SU-DHL-6 (cell line): ENCODE results near the gene IGFBP6.

Source experiments
- CTCF ChIP-seq: fragments of 200-600 bp; sonication (generic); IDR thresholded peaks from one replicate; pipeline ENCODE4 v1.5.1; 2017; ENCODE audit warnings: antibody characterized with exemption, mild to moderate bottlenecking, low read length, moderate library complexity; ENCODE audit not compliant: insufficient read depth, poor library complexity, severe bottlenecking
- EZH2phosphoT487 ChIP-seq: fragments of 200-600 bp; sonication (generic), shearing (Covaris generic); conservative IDR thresholded peaks from 2 replicates; pipeline ENCODE4 v1.6.1; 2018; ENCODE audit warnings: mild to moderate bottlenecking, antibody characterized with exemption, low read length, moderate library complexity, mixed read lengths

DNA sequence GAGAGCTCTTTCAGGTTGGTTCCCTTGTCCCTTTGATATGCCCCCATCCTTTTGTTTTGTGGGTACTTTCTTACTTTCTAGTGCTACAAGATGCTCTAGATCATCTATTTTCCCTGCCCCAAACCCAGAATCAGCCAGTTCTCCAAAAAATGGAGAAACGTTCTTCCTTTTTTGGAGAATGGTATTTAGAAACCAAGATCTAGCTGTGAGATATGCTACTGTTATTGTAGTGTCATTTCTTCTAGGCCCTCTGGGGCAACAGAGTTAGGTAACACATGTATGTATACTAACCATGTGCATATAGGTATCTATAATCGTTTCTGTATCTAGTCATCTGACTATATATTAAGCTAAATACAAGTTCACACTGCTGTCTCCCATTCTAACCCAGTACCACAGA is 6.9 kb upstream of the IGFBP6 start:
- TF ChIP-seq CTCF (no peak), EZH2phosphoT487 (no peak)
